SU-DHL-6 (cell line): ENCODE data around the gene MCOLN2.

Experiments used
- CTCF ChIP-seq: fragments of 200-600 bp; sonication (generic); IDR thresholded peaks from one replicate; pipeline ENCODE4 v1.5.1; 2017; ENCODE audit warnings: antibody characterized with exemption, mild to moderate bottlenecking, low read length, moderate library complexity; ENCODE audit not compliant: insufficient read depth, poor library complexity, severe bottlenecking
- EZH2phosphoT487 ChIP-seq: fragments of 200-600 bp; sonication (generic), shearing (Covaris generic); conservative IDR thresholded peaks from 2 replicates; pipeline ENCODE4 v1.6.1; 2018; ENCODE audit warnings: mild to moderate bottlenecking, antibody characterized with exemption, low read length, moderate library complexity, mixed read lengths

- TF ChIP-seq CTCF (no peak), EZH2phosphoT487 (no peak)
Measured at GRCh38 chr1:84973498-84974334, 23.2 kb downstream of the MCOLN2 start.
